Stimulated activated naive CD4-positive, alpha-beta T cell (primary cell): ENCODE results near the gene METTL1.
"Not testable (repeated sequence)": the region's sequence is repeated elsewhere in the genome, so short reads cannot be mapped to it uniquely, and the experiment has no call there.

ENCODE experiments used
- DNase-seq, 6 experiments: peaks; one replicate each; lab custom pipeline; 2025; lab: John Stamatoyannopoulos, UW

Gene METTL1

DNA sequence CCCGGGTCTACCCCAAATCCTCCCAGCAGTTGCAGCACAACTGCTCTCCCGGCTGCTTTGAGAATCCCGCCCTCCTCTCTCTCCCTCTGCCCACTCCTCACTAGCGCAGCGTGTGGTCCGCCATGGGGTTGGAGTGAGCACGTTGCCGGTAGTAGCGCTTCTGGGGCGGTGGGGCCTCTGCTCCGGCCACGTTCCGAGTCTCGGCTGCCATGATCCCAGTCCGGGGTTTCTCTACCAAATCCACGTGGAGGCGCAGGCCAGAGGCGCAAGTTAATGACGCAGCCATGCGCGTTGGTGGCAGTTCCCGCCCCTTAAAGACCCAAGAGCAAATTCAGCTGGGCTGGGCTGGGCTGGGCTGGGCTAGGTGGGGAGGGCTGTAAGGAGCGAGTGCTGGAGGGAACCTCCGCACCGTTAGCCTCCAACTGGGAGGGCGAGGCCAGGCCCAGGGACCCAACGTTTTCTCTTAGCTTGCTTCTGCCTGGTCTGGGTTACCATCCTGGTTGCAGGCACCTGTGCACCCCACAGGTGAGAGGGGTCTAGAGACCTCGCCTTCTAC lies at the start of gene METTL1:
Gene METTL1 (minus strand): TSS at position 233 of the 556 bp plus-strand sequence. CDS start 22 bp downstream, at position 211.
- DNase-seq: peak; percentile 78 to 91 (median 84)

DNA sequence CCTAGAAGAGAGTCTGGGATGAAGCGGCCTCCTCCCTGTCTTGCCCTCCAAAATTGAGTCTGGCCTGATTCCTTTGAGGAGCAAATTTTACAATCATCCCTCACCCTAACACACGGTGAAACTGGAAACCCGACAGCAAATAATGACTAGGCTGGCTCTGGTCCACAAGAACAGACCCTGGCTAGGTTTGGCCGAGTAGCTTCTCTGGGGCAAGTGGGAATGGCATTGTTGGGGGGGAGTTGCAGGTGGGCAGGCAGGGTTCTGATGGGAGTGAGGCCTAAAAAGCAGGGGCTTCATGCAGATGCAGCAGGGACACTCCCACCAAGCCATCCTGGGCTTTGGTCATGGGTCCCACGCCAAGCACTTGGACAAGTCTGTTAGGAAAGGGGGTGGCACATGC lies 49.1 kb upstream of the METTL1 start:
- DNase-seq: not testable (repeated sequence)

DNA sequence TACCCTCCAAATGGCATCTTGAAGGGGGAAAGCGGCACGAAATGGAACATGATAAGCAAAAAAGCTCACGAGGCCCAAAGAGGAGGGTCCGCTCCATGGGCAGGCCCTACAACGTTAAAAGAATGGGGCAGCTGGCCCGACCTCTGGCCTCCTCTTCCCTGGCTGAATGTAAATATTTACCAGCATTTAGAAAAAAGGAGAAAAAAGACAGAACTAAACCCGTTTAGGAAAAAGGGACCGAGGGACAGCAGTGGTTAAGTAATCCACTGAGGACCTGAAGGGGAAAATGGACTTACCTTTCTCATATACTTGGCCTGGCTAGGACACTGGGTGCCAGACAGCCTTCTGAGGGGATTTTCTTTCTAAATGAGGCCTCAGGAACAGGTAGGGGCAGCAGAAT lies 48.2 kb upstream of the METTL1 start:
- DNase-seq: not testable (repeated sequence)

DNA sequence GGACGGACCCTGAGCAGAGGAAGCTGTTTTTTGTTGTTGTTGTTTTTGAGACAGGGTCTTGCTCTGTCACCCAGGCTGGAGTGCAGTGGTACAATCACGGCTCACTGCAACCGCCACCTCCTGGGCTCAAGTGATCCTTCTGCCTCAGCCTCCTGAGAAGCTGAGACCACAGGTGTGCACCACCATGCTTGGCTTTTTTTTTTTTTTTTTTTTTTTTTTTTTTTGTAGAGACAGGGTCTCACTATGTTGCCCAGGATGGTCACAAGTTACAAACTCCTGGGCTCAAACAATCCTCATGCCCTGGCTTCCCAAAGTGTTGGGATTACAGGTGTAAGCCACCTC lies 46.1 kb upstream of the METTL1 start:
- DNase-seq: not testable (repeated sequence)

DNA sequence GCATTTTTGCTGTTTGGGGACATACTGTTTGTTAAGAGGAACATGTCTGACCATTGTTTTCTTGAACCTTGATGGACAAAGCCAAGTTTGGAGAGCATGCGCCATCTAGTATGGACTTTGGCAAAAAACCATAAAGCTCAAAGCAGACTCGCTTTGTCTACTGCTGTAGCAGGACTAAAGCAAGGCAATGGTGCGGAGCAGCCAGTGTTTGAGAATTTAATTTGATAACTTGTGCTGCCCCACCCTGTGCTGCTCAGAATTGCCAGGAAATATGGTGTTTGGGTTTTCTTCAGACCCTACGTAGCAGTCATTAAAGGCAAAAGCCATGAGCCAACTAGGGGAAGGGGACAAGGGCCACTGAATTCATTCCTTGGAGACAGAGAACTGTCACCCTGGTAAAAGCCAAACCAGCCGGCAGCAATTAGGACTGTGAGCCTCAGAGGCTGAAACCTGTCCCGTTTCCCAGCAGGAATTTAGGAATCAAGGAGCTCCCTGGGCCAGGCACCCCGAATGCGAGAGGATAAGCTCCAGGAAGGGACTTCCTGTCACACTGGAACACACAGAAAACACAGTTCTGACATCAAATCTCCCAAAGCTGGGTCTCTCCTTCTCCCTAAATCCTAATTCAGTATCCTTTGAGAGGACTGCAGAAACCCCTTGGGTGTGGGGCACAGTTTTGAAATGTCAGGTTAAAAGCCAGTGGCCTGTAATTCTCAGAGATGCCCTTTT lies 45.5 kb upstream of the METTL1 start:
- no peak for DNase-seq

DNA sequence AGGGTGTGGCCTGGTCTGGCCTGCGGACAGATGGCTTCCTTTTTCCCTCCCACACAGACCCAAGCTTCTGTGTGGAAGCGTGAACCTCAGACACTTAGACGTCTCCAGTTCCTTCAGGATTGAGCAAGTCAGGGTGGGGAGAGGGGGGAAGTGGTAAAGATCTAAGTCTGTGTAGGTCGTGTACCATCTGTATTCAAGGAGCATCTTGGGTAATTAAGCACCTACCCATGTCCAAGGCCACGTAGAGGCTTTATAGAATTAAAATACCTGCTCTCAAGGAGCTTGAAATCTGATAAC lies 44.9 kb upstream of the METTL1 start:
- DNase-seq: no peak

DNA sequence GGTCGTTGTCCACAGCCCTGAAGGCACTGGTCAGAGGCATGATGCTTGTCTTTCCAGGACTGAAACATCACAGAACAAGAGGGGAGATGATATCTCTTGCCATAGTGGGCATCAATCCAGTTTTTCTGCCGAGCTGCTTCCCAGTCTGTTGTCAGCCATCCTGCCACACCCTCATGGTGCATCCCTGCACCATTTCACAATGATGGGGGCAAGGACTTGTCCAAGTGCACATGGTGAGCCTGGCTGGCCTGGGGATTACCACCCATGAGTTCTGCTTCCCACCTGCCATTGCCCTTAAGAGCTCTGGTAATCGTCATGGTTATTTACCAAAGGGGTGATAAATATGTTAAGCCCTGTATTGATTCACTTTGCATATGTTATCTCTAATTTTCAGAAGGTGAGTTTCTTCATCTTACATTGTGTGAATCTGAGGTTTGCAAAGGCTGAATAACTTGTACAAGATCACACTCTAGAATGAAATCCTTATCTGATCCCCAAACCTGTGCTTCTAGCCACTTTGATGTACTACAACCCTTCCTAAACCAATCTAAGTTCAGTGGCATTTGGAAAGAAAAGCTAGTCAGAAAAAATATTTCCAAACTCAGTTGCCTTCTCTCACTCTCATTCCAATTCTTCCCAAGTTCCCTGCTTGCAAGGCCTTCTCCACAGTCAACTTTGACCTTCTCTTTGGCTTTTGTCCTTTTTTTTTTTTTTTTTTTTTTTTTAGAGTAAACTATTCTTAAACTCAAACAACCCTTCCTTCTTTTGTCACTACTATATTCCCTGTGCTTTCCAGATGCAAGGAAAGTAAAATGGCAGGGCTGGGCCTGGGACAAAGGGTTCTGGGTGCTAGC lies 44.3 kb upstream of the METTL1 start:
- DNase-seq: no peak

DNA sequence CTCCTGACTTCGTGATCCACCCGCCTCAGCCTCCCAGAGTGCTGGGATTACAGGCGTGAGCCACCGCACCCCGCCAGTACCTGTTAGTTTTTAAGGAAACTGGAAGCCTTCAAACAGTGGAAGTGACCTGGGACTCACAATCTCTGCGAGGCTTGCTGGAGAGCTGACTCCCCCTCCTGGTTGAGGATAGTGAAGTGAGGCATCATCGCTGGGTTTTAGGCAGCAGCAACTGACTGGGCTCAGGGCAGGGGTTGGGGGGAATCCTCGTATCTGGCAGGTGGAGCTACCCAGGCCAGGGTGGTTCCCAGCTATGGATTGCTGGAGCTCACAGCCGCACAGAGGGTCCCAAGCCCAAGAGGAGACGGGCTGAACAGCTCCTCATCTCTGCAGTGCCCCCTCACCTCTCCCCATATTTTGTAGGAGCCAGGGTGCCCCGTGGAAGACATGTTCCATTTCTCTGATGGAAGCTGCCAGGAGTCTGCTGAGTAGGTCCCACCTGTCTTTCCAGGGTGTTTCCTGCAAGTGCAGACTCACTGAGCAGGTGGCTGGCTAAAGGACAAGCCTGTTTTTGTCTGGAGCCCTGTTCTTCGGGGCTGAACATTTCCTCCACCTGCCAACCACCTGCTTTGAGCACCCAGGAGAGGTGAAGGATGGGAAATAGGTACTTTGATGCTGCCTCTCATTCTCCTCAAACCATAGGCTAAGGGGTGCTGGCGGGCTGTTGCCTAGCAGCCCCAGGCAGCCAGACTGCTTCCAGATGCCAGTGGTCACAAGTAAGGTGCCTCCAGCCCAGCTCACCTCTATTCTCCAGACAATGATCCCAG lies 43.5 kb upstream of the METTL1 start:
- DNase-seq: no peak

DNA sequence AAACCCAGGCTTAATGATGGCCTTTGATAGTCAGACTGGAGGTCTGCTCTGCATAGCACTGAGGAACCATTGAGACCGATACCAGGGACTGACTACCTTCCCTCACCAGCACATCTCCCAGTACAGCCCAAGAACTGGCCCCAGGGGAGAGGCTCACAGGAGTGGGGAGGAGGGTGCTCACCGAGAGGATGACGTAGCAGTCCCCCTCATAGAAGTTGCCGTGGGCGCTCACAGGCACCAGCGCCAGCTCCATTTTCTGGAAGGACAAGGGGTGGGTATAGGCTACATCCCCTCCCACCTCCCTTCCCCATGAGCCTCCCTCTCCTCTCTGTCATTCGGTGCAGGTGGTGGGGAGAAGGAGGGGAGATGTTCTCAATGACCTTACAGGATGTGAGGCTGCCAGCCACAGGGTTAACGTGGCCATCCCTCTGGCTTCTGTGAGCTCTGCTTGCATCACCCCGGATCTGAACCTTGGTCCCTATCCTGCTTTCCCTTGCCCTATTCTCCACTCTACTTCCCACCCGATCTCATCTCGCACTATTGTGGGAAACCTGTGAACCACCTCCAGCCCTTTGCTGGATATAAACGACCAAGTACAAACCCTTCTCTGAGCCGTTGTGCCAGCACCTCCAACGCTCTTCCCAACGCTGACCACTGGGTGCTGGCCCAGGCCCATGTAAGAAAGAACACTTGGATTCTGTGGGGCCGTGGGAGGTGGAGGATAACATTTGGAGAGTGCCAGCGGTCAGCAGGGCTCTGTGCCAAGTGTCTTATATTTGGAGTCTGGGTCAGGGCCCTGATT lies 42.3 kb upstream of the METTL1 start:
- no peak for DNase-seq

DNA sequence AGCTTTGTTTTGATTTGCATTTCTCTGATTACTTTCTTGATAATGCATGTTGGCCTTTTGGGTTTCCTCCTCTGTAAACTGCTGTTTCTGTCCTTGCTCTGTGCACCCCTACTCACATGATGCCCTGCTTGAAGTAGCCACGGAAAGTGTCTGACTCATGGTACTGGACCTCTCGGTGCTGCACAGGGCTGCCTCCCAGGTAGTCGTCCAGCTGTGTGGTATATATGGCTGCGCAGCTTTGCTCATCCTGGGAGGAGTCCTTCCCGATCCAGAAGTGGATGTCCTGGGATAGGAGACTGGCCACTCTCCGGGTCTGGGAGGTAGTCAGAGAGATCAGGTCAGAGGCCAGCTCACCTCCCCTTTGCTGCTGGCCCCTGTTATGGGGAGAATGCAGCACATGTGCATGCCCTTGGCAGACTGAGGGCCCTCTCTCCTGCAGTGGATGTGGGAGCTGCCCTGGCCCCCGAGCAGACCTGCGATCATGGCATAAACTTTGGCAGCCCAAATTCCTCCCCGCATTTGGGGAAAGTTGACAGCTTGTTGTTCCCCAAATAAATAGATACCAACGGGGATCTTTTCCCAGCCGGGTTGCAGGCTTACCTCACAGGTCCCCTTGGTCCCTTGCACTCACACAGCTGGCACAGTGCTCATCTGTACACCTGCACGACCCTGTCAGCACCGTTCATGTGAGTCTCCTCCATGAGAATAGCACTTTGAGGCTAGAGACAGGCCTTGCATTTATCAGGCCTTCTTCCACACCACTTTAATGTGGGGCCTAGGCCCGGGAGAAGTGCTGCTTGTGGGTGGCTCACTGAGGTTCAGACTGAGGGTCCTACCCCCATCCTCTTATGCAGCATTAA lies 41.4 kb upstream of the METTL1 start:
- DNase-seq: no peak

DNA sequence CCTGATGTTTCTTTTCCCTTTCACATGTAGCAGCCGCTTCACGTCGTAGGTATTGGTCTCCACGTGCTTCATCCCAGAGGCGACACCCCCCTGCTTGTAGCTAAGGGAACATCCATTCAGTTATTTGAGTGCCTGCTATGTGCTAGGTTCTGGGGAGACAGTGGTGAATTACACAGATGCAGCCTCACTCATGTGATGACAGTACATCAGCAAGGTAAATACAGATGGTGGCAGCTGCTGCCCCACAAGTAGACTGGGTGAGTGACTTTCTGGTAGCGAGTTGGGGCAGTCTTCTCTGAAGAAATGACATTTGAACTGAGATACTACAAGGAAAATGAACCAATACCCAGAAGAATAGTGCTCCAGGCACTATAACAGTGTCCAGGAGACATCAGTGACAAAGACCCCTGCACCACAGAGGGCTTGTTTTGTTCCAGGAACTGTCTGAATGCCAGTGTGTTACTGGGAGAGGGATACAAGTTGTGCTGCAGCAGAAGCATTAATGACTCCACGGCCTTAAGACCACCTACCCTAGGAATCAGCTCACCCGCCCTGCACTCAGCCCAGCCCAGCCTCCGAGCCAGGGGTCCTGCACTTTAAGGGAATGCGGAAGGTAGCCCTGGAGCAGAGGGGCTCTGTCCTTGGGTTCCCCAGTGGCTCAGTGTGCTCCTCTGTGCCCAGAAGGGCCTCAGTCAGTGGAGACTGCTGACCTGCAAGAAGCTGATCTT lies 39.3 kb upstream of the METTL1 start:
- DNase-seq: no peak

DNA sequence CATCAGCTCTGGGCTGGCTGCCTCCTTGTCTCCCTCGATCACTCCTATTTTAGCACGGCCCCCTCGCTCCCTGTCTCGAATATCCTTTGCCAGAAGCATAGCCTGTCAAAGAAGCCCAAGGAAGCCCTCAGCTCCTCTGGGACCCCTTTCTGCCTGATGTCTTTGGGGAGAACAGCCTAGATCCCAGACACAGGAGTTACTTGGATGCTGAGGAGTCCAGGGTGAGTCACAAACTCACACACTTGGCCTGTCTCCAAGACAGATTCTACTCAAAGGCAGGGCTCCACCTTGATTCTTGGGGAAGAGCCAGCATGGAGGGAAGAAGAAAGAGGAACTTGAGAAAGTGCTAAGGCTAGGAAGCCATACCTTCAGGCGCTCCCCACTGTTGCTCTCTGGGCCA lies 38.5 kb upstream of the METTL1 start:
- no peak for DNase-seq

DNA sequence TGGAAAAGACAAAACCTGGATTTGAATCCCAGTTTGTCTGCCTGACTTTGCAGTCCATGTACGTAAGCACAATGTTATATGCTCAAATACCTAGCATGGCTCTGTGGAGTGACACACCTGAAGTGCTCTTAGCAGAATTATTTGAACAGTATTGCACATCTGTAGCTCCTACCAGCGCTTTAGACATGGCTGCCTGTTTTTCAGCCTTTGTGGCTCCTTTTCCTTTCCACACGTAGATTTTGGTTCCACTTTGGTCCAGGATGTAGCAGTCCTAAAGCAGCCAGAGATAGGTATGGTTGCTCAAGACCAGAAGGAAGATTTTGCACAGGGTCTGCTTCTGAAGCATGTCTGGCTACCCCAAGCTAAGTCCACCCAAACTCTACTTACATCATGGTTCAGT lies 37.5 kb upstream of the METTL1 start:
- no peak for DNase-seq

DNA sequence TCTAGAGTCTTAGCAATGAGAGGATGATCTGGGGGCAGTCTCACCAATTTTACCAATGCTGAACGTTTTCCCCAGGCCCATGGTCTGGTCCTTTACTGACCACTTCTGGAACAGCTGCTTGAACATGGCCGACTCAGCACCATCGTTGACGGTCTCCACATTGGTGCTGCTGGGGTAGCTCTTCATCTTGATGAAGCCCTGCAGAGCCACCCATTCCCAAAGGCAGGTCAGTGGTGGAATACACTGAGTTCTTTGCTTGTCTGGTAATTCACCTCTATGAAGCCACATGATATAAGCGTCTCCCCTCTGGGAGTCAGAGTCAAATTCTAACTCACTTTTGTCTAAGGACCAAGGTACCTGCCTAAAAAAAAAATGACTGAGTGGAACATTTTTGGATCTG lies 36.4 kb upstream of the METTL1 start:
- DNase-seq: no peak

DNA sequence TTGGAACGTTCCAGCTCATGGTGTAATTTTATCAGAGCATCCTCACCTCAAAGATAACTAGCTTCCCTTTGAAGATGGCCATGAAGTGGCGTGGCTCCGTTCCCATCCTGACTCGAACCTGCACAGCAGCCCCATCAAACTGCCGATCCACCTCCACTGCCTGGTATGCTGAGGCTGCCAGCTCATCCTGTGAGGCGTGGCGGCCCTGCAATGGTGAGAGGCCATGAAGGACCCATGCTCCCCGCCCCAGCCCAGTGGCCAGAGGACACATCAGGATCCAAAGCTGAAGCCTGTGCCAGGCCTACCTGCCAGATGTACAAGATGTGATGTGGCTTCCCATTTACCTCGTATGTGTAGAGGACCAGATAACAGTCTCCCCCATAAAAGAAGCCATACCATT lies 35.4 kb upstream of the METTL1 start:
- no peak for DNase-seq

DNA sequence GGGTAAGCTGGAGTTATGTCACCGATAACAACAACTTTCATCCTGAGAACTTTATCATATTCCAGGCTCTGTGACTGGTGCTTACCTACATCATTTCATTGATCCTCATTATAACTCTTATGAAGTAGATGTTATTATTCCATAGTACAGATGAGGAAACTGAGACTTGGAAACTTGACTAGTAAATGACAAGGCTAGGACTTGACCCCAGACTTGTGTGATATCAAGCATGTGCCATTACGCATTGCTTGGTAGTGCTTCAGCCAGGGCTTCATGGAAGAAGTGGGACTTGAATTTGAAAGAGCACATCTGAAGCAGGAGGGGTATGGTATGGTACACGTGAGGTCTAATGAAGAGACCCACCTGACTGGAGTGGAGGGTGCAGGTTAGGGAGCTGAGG lies 34.8 kb upstream of the METTL1 start:
- DNase-seq: no peak

DNA sequence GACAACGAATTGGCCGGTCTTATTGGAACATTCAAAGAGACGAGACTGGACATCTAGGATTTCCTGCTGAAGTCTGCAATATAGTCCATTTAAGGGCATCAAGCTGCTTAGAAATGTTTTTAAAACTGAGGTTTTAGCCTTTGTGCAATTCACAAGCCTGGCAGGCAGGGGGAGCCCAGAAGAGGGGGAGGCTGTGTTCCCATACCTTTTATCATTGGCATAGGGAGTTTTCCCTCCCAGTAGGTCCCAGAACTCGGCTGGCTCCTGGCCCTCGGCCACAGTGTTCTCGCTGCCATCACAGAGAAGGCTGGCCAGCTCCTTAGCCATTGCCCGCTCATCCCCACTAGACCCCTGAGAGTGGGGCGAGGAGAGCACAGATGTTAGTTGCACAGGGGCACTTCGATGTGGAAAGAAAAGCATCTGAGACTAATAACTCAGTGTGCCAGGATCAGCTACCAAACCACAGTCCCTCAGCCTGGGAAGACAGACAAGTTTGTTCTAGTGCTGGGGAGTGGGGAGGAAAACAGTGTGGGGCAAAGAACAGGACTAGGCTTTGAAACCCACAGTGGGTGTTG lies 31.5 kb upstream of the METTL1 start:
- DNase-seq: peak in 3 of 6 experiments; percentile 10 to 24 (median 12)

DNA sequence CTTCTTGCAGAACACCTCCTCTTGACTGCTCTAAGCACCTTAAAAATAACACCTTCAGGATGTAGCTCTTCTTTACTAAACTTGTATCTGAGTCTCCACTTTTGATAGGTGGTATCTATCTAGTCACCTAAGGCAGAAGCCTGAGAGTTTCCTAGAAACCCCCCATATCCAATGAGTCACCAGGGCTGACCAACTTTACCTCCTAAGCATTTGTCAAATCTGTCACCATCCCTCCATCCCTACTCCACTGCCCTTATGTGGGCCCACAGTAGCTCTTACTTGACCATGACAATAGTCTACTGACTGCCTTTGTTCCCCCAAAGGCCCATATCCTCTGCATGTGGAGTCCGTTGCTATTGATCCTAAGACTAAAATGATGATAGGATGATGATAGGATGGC lies 30.7 kb upstream of the METTL1 start:
- no peak for DNase-seq

DNA sequence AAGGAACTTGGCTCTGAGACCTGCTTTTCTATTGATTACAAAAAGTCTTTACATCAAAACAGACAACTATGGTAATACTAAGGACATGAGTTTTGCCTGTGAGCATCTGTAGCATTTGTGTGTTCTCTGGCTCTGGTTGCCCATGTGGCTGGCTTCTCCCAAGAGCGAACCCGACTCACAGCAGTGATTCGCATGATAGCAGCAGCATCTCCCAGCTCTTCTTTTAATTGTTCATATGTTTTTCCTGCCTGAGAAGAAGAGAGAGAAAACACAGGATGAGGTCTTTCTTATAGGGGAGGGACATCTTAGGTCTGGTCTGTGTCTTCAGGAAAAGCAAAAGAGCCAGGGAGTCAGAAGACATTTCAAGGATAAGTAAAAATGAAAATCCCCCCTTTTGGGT lies 29.1 kb upstream of the METTL1 start:
- no peak for DNase-seq

DNA sequence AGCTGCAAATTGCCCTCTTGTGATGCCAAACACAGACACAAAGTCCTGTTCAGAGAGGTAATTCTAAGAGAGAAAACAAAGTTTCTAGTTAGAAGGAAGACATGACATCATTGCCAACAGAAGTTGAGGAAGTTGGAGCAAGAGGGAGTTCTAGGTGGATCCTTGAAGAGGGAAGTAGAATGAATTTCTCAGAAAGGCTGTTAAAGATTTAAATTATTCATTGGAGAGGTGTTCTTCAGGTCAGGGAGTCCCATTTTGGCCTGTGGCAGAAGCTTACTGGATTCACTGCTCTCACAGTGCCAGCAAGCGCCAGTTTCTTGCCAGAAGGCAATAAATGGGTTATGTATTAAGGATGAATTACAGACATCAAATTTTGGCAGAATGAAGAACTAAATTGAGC lies 26.0 kb upstream of the METTL1 start:
- no peak for DNase-seq
